ENCODE measurements around the gene SMIM38. TPM values are rescaled to one million over a fixed set of nuclear protein-coding genes. Genes with fewer than 3 reads are reported as not detected.

SMIM38 gene
- total and polyA plus RNA-seq, 2 of the 4 experiments (the other 2 are of a cell fraction), result under 0.01 to 0.05 TPM

DNA sequence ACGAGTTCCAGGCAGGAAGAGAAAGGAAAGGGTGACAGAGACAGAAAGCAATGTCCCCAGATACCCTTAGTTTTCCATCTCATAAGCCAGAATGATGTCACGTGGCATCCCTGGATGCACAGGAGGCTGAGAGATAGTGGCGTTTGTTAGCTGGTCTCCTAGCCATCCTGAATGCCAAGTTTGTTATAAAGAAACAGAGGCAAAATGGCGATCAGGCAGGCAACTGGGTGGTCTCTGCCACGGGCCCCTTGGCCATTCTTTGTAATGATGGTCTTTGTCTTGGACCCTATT, 5.3 kb downstream of the SMIM38 start:
- H3K27ac ChIP-seq (ENCODE audit: insufficient read depth, low read length), result no peak overlapping the region
- no peak overlapping the region for H3K56ac ChIP-seq (ENCODE audit: extremely low read depth, insufficient read depth, low read length)
- H3K4ac ChIP-seq (ENCODE audit: low read depth, low read length), result no peak overlapping the region
- no peak overlapping the region for H3K9ac ChIP-seq (ENCODE audit: low read depth, low read length)
- H3K23ac ChIP-seq (ENCODE audit: low read depth, low read length), result no peak overlapping the region
- CTCF ChIA-PET, result no interaction called here
- no TSS peak for BruUV-seq (replicated peaks)
- H2BK20ac ChIP-seq (ENCODE audit: low read depth, low read length), result no peak overlapping the region
- no peak overlapping the region for H4K8ac ChIP-seq (ENCODE audit: low read depth in 2 of 2, low read length in 2 of 2)
- no peak overlapping the region for H4K5ac ChIP-seq (ENCODE audit: low read depth, low read length)
- H2AFZ ChIP-seq (replicated peaks; ENCODE audit: low read length, poor library complexity), result no peak overlapping the region
- ATAC-seq (ENCODE audit: low read depth) (no peak), DNase-seq (no peak)
- no peaks in the 10 kb centered on the region for H3K36me3 ChIP-seq (ENCODE audit: control insufficient read depth, insufficient read depth, low read length)
- no peak overlapping the region for H3K4me2 ChIP-seq (ENCODE audit: low read depth, low read length)
- H4K20me1 ChIP-seq (ENCODE audit: insufficient read depth, low read length), result no peaks in the 10 kb centered on the region
- H3K9me1 ChIP-seq (ENCODE audit: insufficient read depth, low read length), result peaks cover 3% of the 10 kb centered on the region
- no peaks in the 10 kb centered on the region for H3K27me3 ChIP-seq (ENCODE audit: control insufficient read depth, insufficient read depth, low read length)
- H3K18ac ChIP-seq (ENCODE audit: low read depth, low read length), result no peak overlapping the region
- POLR2A ChIA-PET (ENCODE audit: unreplicated experiment), result interaction anchor here (0.5 kb wide), 1 partner anchor 24 kb away, joined by 4 read pairs; no protein-coding TSS in a partner anchor
- in situ Hi-C loops (cut with MboI; ENCODE audit: low sequenced_read_pairs), result no loop called here
- H2AK5ac ChIP-seq (ENCODE audit: low read depth, low read length), result peak overlapping the region; percentile 42; the same call in 1 of the 2 replicates
- TF ChIP-seq CEBPB (IDR thresholded peaks at IDR 0.05; ENCODE audit: low read depth, low read length) (no peak), MXI1 (IDR thresholded peaks at IDR 0.05; ENCODE audit: borderline replicate concordance, low read depth, low read length) (no peak), CHD1 (IDR thresholded peaks at IDR 0.05; ENCODE audit: low read depth, low read length) (no peak), MAZ (IDR thresholded peaks at IDR 0.05; ENCODE audit: borderline replicate concordance, low read depth, low read length) (no peak), RFX5 (IDR thresholded peaks at IDR 0.05; ENCODE audit: low read depth, low read length) (no peak), NFE2L2 (IDR thresholded peaks at IDR 0.05; ENCODE audit: low read depth, low read length) (no peak), RCOR1 (IDR thresholded peaks at IDR 0.05; ENCODE audit: insufficient replicate concordance, low read length) (no peak), FOS (IDR thresholded peaks at IDR 0.05; ENCODE audit: low read depth, low read length) (no peak), SMC3 (IDR thresholded peaks at IDR 0.05; ENCODE audit: low read depth, low read length) (no peak), RAD21 (IDR thresholded peaks at IDR 0.05; ENCODE audit: low read length) (no peak), BHLHE40 (IDR thresholded peaks at IDR 0.05; ENCODE audit: low read depth, low read length) (no peak), MAFK (IDR thresholded peaks at IDR 0.05; ENCODE audit: low read depth, low read length) (no peak), ELK1 (IDR thresholded peaks at IDR 0.05; ENCODE audit: borderline replicate concordance, low read depth, low read length) (no peak)
- TF ChIP-seq, protein P1, sequence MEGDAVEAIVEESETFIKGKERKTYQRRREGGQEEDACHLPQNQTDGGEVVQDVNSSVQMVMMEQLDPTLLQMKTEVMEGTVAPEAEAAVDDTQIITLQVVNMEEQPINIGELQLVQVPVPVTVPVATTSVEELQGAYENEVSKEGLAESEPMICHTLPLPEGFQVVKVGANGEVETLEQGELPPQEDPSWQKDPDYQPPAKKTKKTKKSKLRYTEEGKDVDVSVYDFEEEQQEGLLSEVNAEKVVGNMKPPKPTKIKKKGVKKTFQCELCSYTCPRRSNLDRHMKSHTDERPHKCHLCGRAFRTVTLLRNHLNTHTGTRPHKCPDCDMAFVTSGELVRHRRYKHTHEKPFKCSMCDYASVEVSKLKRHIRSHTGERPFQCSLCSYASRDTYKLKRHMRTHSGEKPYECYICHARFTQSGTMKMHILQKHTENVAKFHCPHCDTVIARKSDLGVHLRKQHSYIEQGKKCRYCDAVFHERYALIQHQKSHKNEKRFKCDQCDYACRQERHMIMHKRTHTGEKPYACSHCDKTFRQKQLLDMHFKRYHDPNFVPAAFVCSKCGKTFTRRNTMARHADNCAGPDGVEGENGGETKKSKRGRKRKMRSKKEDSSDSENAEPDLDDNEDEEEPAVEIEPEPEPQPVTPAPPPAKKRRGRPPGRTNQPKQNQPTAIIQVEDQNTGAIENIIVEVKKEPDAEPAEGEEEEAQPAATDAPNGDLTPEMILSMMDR (conservative IDR thresholded peaks at IDR 0.05; ENCODE audit: low read depth, low read length), result no peak
- TF ChIP-seq, protein P2, sequence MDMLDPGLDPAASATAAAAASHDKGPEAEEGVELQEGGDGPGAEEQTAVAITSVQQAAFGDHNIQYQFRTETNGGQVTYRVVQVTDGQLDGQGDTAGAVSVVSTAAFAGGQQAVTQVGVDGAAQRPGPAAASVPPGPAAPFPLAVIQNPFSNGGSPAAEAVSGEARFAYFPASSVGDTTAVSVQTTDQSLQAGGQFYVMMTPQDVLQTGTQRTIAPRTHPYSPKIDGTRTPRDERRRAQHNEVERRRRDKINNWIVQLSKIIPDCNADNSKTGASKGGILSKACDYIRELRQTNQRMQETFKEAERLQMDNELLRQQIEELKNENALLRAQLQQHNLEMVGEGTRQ (IDR thresholded peaks at IDR 0.05; ENCODE audit: low read depth, low read length), result no peak
- H2AK9ac ChIP-seq (replicated peaks; ENCODE audit: low read depth, low read length, poor library complexity), result no peak overlapping the region
- no peak overlapping the region for H2BK15ac ChIP-seq (ENCODE audit: low read depth, low read length)
- no peak overlapping the region for H4K91ac ChIP-seq (ENCODE audit: insufficient read depth, low read depth, low read length)
- H2BK5ac ChIP-seq (ENCODE audit: low read depth, low read length, poor library complexity, severe bottlenecking), result no peak overlapping the region
- no peaks in the 10 kb centered on the region for H3K79me1 ChIP-seq (ENCODE audit: low read depth in 1 of 2, low read length in 2 of 2)
- dilution Hi-C loops (cut with HindIII; ENCODE audit: low sequenced_read_pairs, unreplicated experiment), result no loop called here
- intact Hi-C loops (cut with micrococcal nuclease), result no loop called here
- peaks cover 16% of the 10 kb centered on the region for H3K4me1 ChIP-seq (ENCODE audit: control insufficient read depth, insufficient read depth, low read length)
- H2BK120ac ChIP-seq (ENCODE audit: low read depth, low read length), result no peak overlapping the region
- no peaks in the 10 kb centered on the region for H3K9me3 ChIP-seq (ENCODE audit: control insufficient read depth, insufficient read depth, low read length)
- WGBS, 2 experiments (ENCODE audit: extremely low coverage in 2 of 2, insufficient read length in 1 of 2), result no CpG with 5 or more reads among the region's 5 CpGs
- no peak overlapping the region for H3K14ac ChIP-seq (replicated peaks; ENCODE audit: low read depth, low read length)
- no peak overlapping the region for H3K4me3 ChIP-seq (ENCODE audit: insufficient read depth, low read depth, low read length)

All from IMR-90 (cell line).